ENCODE measurements around the gene PRF1.
"Not testable (repeated sequence)": the region's sequence is repeated elsewhere in the genome, so short reads cannot be mapped to it uniquely, and the experiment has no call there.

Gene PRF1

DNA sequence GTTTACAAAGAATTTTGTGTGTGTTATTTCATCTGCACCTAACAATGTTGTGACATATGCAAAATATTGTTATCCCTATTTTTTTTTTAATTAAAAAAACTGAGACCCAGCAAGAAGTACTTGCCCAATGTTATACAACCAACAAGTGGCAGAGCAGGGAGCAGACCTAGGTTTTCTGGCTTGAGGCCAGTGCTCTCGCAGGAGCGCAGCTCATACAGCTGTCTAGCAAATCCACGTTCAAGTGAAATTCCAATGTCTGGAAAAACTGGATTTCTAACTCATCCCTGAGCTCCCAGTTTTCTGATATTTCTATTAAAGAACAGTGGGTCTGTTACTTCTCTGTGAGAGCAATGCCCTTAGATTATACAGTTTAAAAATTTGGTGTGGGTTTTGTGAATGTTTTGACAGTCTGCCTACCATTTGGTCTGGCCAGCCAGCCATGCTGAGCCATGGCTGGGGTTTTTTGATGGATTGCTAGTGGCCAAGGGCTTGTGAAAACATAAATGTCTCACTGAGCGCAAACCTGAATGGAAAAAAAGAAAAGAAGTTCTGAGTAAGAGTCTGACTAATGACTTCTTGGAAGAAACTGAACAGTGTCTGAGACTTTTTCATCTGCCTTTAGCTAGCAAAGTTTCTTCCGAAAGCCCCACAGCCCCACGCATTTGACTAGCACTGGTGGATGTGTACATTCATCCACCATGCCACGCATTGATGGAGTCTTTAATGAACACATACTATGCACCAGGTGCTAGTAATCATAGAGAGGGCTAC lies 15.4 kb upstream of the PRF1 start:
- H2AFZ ChIP-seq (ENCODE audit: low read length, unreplicated experiment) = no peak overlapping the region
- H3K79me2 ChIP-seq (ENCODE audit: control insufficient read depth, insufficient read depth, low read length, unreplicated experiment) = no peaks in the 10 kb centered on the region
- no peaks in the 10 kb centered on the region for H3K36me3 ChIP-seq (ENCODE audit: insufficient read depth, low read length)
- H3K27ac ChIP-seq (ENCODE audit: low read depth, low read length) = no peak overlapping the region
- no peak overlapping the region for H3K4me3 ChIP-seq (ENCODE audit: low read depth, low read length)
- no peaks in the 10 kb centered on the region for H3K27me3 ChIP-seq (ENCODE audit: insufficient read depth, low read length)
- H3K4me1 ChIP-seq (ENCODE audit: control insufficient read depth, insufficient read depth, low read length, unreplicated experiment) = no peaks in the 10 kb centered on the region

DNA sequence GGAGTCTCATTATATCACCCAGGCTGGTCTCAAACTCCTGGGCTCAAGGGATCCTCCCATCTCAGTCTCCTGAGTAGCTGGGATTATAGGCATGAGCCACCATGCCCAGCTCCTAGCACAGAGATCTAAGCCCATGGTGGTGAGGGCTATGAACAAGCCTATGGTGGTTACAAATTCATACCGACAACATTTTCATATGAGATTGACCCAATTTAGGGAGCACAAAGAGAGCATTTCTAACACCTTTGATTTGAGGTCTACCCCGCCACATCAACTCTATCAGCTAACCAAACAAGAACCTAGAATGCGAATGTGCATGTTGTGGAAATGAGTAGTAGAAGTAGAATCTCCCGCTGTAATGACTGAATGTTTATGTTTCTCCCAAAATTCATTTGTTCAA lies 14.2 kb upstream of the PRF1 start:
- Histone ChIP-seq H2AFZ (ENCODE audit: low read length, unreplicated experiment) (no peak overlapping the region), H3K79me2 (ENCODE audit: control insufficient read depth, insufficient read depth, low read length, unreplicated experiment) (no peaks in the 10 kb centered on the region), H3K27me3 (ENCODE audit: insufficient read depth, low read length) (no peaks in the 10 kb centered on the region), H3K4me1 (ENCODE audit: control insufficient read depth, insufficient read depth, low read length, unreplicated experiment) (no peaks in the 10 kb centered on the region), H3K4me3 (ENCODE audit: low read depth, low read length) (no peak overlapping the region), H3K36me3 (ENCODE audit: insufficient read depth, low read length) (no peaks in the 10 kb centered on the region), H3K27ac (ENCODE audit: low read depth, low read length) (no peak overlapping the region)

DNA sequence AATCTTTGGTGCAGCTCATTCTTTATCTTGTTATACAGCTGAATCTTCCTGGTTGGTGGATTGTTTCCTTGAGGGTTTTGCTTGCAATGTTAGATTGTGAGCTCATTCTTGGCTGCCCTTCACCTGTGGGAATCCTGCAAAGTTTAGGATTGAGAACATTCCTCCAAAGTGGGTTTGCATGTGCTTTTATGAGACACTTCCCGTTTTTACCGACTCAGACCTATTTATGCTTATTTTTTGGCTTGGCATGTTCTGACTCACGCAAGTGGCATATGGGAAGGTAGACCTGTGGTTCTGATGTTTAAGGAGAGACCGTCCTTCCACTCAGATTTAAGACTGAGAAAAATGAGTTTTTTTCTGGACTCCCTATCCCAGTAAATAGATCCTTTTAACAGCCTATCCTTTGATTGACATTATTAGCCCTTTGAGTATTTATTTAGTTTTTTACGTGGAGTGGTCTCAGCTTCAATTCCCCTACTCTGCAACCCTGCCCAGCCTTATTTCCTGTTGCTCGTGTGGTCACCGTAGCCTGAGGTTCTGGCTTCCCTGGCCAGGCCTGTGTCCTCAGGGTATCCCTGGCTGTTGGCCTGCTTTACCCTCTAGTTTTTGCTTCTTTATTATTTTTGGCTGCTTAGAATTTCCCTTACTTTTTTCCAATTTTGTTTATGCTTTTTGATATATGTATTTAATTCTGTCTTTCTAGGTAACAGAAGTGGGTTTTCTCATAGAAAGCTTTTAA lies 13.4 kb upstream of the PRF1 start:
- Histone ChIP-seq H3K27me3 (ENCODE audit: insufficient read depth, low read length) (no peaks in the 10 kb centered on the region), H3K36me3 (ENCODE audit: insufficient read depth, low read length) (no peaks in the 10 kb centered on the region), H3K4me3 (ENCODE audit: low read depth, low read length) (no peak overlapping the region), H2AFZ (ENCODE audit: low read length, unreplicated experiment) (no peak overlapping the region), H3K79me2 (ENCODE audit: control insufficient read depth, insufficient read depth, low read length, unreplicated experiment) (no peaks in the 10 kb centered on the region), H3K27ac (ENCODE audit: low read depth, low read length) (no peak overlapping the region), H3K4me1 (ENCODE audit: control insufficient read depth, insufficient read depth, low read length, unreplicated experiment) (no peaks in the 10 kb centered on the region)

DNA sequence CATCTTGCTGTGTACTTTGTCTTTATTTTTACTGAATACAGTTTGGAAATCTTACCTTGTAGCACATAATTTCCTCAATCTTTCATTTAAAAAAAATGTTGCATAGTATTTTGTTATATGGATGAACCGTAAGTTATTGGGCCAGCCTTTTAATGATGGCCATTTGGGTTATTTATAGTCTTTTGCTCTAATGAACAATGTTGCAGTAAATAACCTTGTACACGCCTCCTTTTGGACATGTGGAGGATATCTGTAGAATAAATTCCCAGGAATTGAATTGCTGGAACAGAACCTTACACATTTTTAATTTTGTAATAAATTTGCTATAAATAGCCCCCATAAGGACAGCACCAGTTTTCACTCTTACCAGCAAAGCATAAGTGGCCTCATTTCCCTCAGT lies 12.7 kb upstream of the PRF1 start:
- no peak overlapping the region for H3K4me3 ChIP-seq (ENCODE audit: low read depth, low read length)
- H3K27me3 ChIP-seq (ENCODE audit: insufficient read depth, low read length) = no peaks in the 10 kb centered on the region
- no peaks in the 10 kb centered on the region for H3K79me2 ChIP-seq (ENCODE audit: control insufficient read depth, insufficient read depth, low read length, unreplicated experiment)
- no peak overlapping the region for H3K27ac ChIP-seq (ENCODE audit: low read depth, low read length)
- no peaks in the 10 kb centered on the region for H3K4me1 ChIP-seq (ENCODE audit: control insufficient read depth, insufficient read depth, low read length, unreplicated experiment)
- no peak overlapping the region for H2AFZ ChIP-seq (ENCODE audit: low read length, unreplicated experiment)
- H3K36me3 ChIP-seq (ENCODE audit: insufficient read depth, low read length) = no peaks in the 10 kb centered on the region

DNA sequence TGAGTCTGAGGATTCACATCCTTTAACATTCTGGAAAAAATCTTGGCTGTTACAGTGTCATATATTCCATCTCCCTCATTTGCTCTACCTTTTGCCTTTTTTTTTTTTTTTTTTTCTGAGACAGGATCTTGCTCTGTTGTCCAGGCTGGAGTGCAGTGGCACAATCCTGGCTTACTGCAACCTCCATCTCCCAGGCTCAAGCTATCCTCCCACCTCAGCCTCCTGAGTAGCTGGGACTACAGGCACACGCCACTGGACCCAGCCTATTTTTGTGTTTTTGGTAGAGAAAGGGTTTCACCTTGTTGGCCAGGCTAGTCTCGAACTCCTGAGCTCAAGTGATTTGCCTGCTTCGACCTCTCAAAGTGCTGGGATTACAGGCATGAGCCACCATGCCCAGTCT lies 11.8 kb upstream of the PRF1 start:
- H3K36me3 ChIP-seq (ENCODE audit: insufficient read depth, low read length); H3K79me2 ChIP-seq (ENCODE audit: control insufficient read depth, insufficient read depth, low read length, unreplicated experiment); H3K27ac ChIP-seq (ENCODE audit: low read depth, low read length); H3K4me3 ChIP-seq (ENCODE audit: low read depth, low read length); H3K27me3 ChIP-seq (ENCODE audit: insufficient read depth, low read length); H2AFZ ChIP-seq (ENCODE audit: low read length, unreplicated experiment); H3K4me1 ChIP-seq (ENCODE audit: control insufficient read depth, insufficient read depth, low read length, unreplicated experiment): not testable (repeated sequence)

DNA sequence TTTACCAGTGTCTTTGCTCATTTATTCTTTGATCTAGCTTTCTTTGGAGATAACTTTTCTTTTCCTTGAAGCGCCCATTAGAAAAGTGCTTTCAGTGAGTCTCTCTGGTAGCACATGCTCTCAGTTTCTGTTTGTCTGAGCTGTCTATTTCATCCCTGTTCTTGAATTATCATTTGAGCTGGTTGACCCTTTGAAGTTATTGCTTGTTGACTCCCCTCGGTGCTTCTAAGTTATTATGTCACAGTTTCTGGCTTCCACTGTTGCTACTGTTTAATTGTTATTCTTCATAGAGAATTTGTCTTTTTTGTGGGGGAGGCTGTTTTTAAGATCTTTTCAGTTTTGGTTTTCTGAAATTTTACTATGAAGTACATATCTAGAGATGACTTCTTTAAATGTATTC lies 11.4 kb upstream of the PRF1 start:
- Histone ChIP-seq H3K27me3 (ENCODE audit: insufficient read depth, low read length) (no peaks in the 10 kb centered on the region), H3K4me1 (ENCODE audit: control insufficient read depth, insufficient read depth, low read length, unreplicated experiment) (no peaks in the 10 kb centered on the region), H3K79me2 (ENCODE audit: control insufficient read depth, insufficient read depth, low read length, unreplicated experiment) (no peaks in the 10 kb centered on the region), H3K4me3 (ENCODE audit: low read depth, low read length) (no peak overlapping the region), H3K27ac (ENCODE audit: low read depth, low read length) (no peak overlapping the region), H3K36me3 (ENCODE audit: insufficient read depth, low read length) (no peaks in the 10 kb centered on the region), H2AFZ (ENCODE audit: low read length, unreplicated experiment) (no peak overlapping the region)

DNA sequence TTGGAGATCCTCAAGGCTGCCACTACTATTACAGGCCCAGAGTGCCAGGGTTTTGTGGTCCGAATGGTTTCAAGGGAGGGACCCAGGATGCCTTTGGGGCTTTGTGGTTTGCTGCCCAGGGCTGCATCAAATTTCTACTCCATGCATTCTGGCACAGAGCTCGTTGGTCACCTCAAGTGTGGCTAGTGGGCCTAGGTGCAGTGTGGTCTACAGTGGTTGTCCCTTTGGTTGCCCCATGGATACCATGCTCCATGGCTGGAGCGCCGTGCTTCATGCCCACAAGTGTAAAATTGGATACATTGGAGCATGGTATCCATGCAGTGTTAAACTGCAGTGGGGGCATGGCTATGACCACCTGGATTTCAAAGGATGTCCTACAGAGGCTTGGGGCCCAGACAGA lies 5.4 kb upstream of the PRF1 start:
- Histone ChIP-seq H3K27ac (ENCODE audit: low read depth, low read length) (no peak overlapping the region), H3K79me2 (ENCODE audit: control insufficient read depth, insufficient read depth, low read length, unreplicated experiment) (no peaks in the 10 kb centered on the region), H2AFZ (ENCODE audit: low read length, unreplicated experiment) (no peak overlapping the region), H3K36me3 (ENCODE audit: insufficient read depth, low read length) (no peaks in the 10 kb centered on the region), H3K4me3 (ENCODE audit: low read depth, low read length) (no peak overlapping the region), H3K27me3 (ENCODE audit: insufficient read depth, low read length) (no peaks in the 10 kb centered on the region), H3K4me1 (ENCODE audit: control insufficient read depth, insufficient read depth, low read length, unreplicated experiment) (no peaks in the 10 kb centered on the region)

DNA sequence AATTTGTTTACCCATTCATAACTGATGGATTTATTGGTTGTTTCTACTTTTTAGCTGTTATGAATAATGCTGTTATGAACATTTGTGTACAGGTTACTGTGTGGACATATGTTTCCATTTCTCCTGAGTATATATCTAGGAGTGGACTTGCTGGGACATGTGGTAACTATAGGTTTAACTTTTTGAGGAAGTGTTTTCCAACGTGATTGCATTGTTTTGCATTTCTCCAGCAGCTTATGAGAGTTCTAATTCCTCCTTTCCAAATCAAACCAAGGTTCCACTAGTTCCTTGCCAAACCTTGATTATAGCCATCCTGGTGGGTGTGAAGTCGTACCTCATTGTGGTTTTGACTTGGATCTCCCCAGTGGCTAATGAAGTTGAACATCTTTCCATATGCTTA lies 2.6 kb upstream of the PRF1 start:
- no peaks in the 10 kb centered on the region for H3K36me3 ChIP-seq (ENCODE audit: insufficient read depth, low read length)

DNA sequence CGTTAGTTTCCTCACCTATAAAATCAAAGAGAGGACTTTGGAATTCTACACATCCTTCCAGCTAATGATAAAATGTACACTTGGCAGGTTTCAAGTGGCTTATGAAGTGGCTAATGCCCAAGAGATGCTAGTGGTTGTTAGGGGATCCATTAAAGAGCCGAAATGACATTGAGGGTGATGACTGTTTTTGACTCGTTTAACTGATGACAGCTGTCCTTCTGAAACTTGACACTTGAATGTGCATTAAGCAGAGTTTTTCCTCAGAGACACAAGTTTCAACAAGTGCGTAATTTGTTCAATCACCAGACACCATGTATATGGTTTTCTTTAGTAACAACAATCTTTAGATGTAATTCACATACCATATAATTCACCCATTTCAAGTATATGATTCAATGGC lies 1.6 kb upstream of the PRF1 start:
- no peaks in the 10 kb centered on the region for H3K4me1 ChIP-seq (ENCODE audit: control insufficient read depth, insufficient read depth, low read length, unreplicated experiment)
- no peak overlapping the region for H2AFZ ChIP-seq (ENCODE audit: low read length, unreplicated experiment)
- no peak overlapping the region for H3K27ac ChIP-seq (ENCODE audit: low read depth, low read length)
- H3K27me3 ChIP-seq (ENCODE audit: insufficient read depth, low read length) = no peaks in the 10 kb centered on the region
- H3K79me2 ChIP-seq (ENCODE audit: control insufficient read depth, insufficient read depth, low read length, unreplicated experiment) = no peaks in the 10 kb centered on the region
- H3K4me3 ChIP-seq (ENCODE audit: low read depth, low read length) = no peak overlapping the region
- no peaks in the 10 kb centered on the region for H3K36me3 ChIP-seq (ENCODE audit: insufficient read depth, low read length)

More for the DNA sequence above, 2.6 kb upstream of the PRF1 start:
- no peaks in the 10 kb centered on the region for H3K79me2 ChIP-seq (ENCODE audit: control insufficient read depth, insufficient read depth, low read length, unreplicated experiment)
- no peak overlapping the region for H3K4me3 ChIP-seq (ENCODE audit: low read depth, low read length)
- no peak overlapping the region for H2AFZ ChIP-seq (ENCODE audit: low read length, unreplicated experiment)
- H3K4me1 ChIP-seq (ENCODE audit: control insufficient read depth, insufficient read depth, low read length, unreplicated experiment) = no peaks in the 10 kb centered on the region
- no peak overlapping the region for H3K27ac ChIP-seq (ENCODE audit: low read depth, low read length)
- H3K27me3 ChIP-seq (ENCODE audit: insufficient read depth, low read length) = no peaks in the 10 kb centered on the region

DNA sequence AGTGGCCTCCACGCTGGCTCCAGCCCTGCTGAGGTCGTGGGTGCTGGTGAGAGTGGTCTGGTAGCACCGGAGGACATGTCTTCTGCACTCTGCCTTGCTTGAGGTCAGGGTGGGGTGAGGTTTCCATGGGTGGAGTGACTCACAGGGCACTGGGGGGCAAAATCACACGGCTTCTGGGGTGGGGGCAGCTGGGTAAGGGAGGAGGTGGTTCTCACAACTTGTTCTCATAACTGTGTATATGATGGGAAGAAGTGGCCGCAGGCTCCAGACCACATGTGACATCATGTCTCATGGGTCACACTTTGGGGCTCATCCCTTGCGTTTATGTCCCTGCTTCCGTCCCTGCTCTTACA lies 884 bp upstream of the PRF1 start:
- Histone ChIP-seq H3K27ac (ENCODE audit: low read depth, low read length) (no peak overlapping the region), H3K36me3 (ENCODE audit: insufficient read depth, low read length) (no peaks in the 10 kb centered on the region), H3K27me3 (ENCODE audit: insufficient read depth, low read length) (no peaks in the 10 kb centered on the region), H2AFZ (ENCODE audit: low read length, unreplicated experiment) (no peak overlapping the region), H3K79me2 (ENCODE audit: control insufficient read depth, insufficient read depth, low read length, unreplicated experiment) (no peaks in the 10 kb centered on the region), H3K4me1 (ENCODE audit: control insufficient read depth, insufficient read depth, low read length, unreplicated experiment) (no peaks in the 10 kb centered on the region), H3K4me3 (ENCODE audit: low read depth, low read length) (no peak overlapping the region)

DNA sequence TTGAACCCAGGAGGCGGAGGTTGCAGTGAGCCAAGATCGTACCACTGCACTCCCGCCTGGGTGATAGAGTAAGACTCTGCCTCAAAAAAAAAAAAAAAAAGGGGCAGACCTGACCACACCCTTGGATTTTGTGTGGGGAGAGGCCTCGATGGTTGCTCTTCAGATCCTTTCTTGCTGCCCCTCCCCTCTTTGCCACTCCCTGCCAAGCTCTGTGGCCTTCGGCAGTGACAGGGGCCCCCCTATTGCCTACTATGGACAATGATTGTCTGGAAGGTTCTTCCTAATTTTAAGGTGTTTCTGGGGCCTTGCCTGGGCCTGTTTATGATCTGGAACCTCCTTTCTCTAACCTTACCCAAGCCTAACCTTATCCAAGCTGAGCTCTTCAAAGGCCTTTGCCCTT lies 795 bp downstream of the PRF1 start:
- no peak overlapping the region for H3K27ac ChIP-seq (ENCODE audit: low read depth, low read length)
- H2AFZ ChIP-seq (ENCODE audit: low read length, unreplicated experiment) = no peak overlapping the region
- H3K79me2 ChIP-seq (ENCODE audit: control insufficient read depth, insufficient read depth, low read length, unreplicated experiment) = no peaks in the 10 kb centered on the region
- H3K4me3 ChIP-seq (ENCODE audit: low read depth, low read length) = no peak overlapping the region
- no peaks in the 10 kb centered on the region for H3K27me3 ChIP-seq (ENCODE audit: insufficient read depth, low read length)
- no peaks in the 10 kb centered on the region for H3K36me3 ChIP-seq (ENCODE audit: insufficient read depth, low read length)
- no peaks in the 10 kb centered on the region for H3K4me1 ChIP-seq (ENCODE audit: control insufficient read depth, insufficient read depth, low read length, unreplicated experiment)
